Adrenal gland (tissue), 12 donors: ENCODE measurements around the gene SEMA4A. TPM values are rescaled to one million over a fixed set of nuclear protein-coding genes. Genes with fewer than 3 reads are reported as not detected.

ENCODE experiments used
- DNase-seq, 7 donors: peaks; one replicate each; pipeline ENCODE4 v3.0.0-alpha.2; 2019 to 2020
- H3K27ac ChIP-seq, 5 donors: fragments of 200-600 bp; sonication (generic) in 4 of 5; 1 replicate in 3 of 5; 2 replicates in 2 of 5; pipeline versions ENCODE4 v1.5.1 to v1.8.0; 2016 to 2020; ENCODE audit warnings: mild to moderate bottlenecking in 1 of 5
- H3K27me3 ChIP-seq: fragments of 200-600 bp; 2 replicates; pipeline ENCODE4 v1.8.0; 2021
- H3K36me3 ChIP-seq, 2 donors: fragments of 200-600 bp; replicated peaks in 1 of 2; 1 replicate in 1 of 2; 2 replicates in 1 of 2; pipeline versions ENCODE4 v1.5.1 to v1.8.0; 2018 to 2022
- H3K4me1 ChIP-seq, 2 donors: fragments of 200-600 bp; replicated peaks in 1 of 2; 1 replicate in 1 of 2; 2 replicates in 1 of 2; pipeline versions ENCODE4 v1.5.1 to v1.8.0; 2018 to 2021
- H3K4me3 ChIP-seq, 4 donors: fragments of 200-600 bp; sonication (generic) in 3 of 4; one replicate each; pipeline ENCODE4 v1.5.1; 2016 to 2018
- H3K9me3 ChIP-seq, 3 donors: fragments of 200-600 bp; sonication (generic) in 1 of 3; replicated peaks in 1 of 3; 1 replicate in 2 of 3; 2 replicates in 1 of 3; pipeline versions ENCODE4 v1.5.1 to v1.8.0; 2016 to 2021
- CTCF ChIP-seq, 6 experiments: fragments of 450-650 bp in 4 of 6; fragments of 200-600 bp in 2 of 6; sonication (generic) in 1 of 6; IDR thresholded peaks; 1 replicate in 5 of 6; 2 replicates in 1 of 6; pipeline versions ENCODE4 v1.5.1 to v1.8.0; 2016 to 2021; ENCODE audit warnings: antibody characterized with exemption in 6 of 6, mild to moderate bottlenecking in 2 of 6, moderate library complexity in 1 of 6
- POLR2A ChIP-seq, 2 donors: fragments of 450-650 bp; IDR thresholded peaks; one replicate each; pipeline ENCODE4 v1.6.1; 2017; ENCODE audit warnings: antibody characterized with exemption in 2 of 2, mild to moderate bottlenecking in 2 of 2, moderate library complexity in 1 of 2
- WGBS, 4 donors: extraction: QIAGEN DNeasy Blood & Tissue Kit in 2 of 4; methylation state at CpG; one replicate each; pipeline versions ENCODE4 v1.1.5 to v1.1.7; 2013 to 2017; 5-methylcytosine and 5-hydroxymethylcytosine counted together
- intact Hi-C, 2 donors: fragments of 100-400 bp; cut with DNase I; formaldehyde crosslinking; loops; one replicate each; pipeline versions ENCODE4 v1.14.1 to v1.15.0; 2022 to 2023
- polyA plus RNA-seq, 3 donors: library from polyadenylated mRNA; stranded (reverse); fragments of 200-250 nt in 2 of 3; fragments of 350-450 nt in 1 of 3; fragmentation: Illumina TruSeq in 1 of 3; extraction: RNeasy Lipid Tissue Mini Kit (QIAGEN cat#74804) in 1 of 3; gene quantifications; one replicate each; pipeline ENCODE4 v1.2.3, GENCODE V29; 2013 to 2014
- total RNA-seq, 9 donors: library from RNA; depleted of rRNA in 4 of 9; stranded (reverse); fragments of >200 nt in 4 of 9; fragments of 120-200 nt in 1 of 9; fragmentation: NEBNext Ultra II Directional in 1 of 9; extraction: Animal tissue kit (Norgen Biotek cat#: 25700) in 1 of 9; gene quantifications; one replicate each; pipeline versions ENCODE4 v1.1.0 to v1.2.4, GENCODE V29; 2013 to 2023
- donor health status: healthy with polysubstance abuse.
- donor health status: Bipolar disorder and iron deficiency.
- donor health status: DM: yes; HTN: yes; CAD: no.
- donor health status: DM: no; HTN: no; CAD: no.
- donor health status: DM: no; HTN: no; CAD: no.
- donor health status: DM: yes; HTN: yes; CAD: no.

SEMA4A gene
- total and polyA plus RNA-seq, 12 donors = 0.30 to 4.8 (median 1.8) TPM

- Histone ChIP-seq H3K4me3 (no peak overlapping the region), H3K36me3 (peaks cover 0 to 2% of the 10 kb centered on the region in 2 donors), H3K4me1 (peaks cover 0 to 17% of the 10 kb centered on the region in 2 donors), H3K27me3 (no peaks in the 10 kb centered on the region), H3K27ac (no peak overlapping the region), H3K9me3 (no peaks in the 10 kb centered on the region)
- TF ChIP-seq POLR2A (IDR thresholded peaks at IDR 0.05) (no peak), CTCF (IDR thresholded peaks at IDR 0.05) (no peak)
- 80 to 88% (median 85%) methylated on average over 4 of the region's 4 CpGs for WGBS, 4 donors
- intact Hi-C loops = no loop called here
- DNase-seq = no peak
These were observed 38.0 kb downstream of the SEMA4A start for GRCh38 chr1:156191292-156191964.

GRCh38 chr1:156193208-156193487 is 39.8 kb downstream of the SEMA4A start:
- WGBS, 4 donors = 75 to 87% (median 80%) methylated on average over 7 of the region's 7 CpGs
- H3K27ac ChIP-seq = peak overlapping the region in 3 of 5 donors; percentile 56 to 83 (median 80)
- H3K9me3 ChIP-seq = no peaks in the 10 kb centered on the region
- intact Hi-C loops = no loop called here
- H3K36me3 ChIP-seq = peaks cover 0 to 7% of the 10 kb centered on the region in 2 donors
- peaks cover 0 to 17% of the 10 kb centered on the region in 2 donors for H3K4me1 ChIP-seq
- DNase-seq = no peak
- H3K27me3 ChIP-seq = no peaks in the 10 kb centered on the region
- no peak for TF ChIP-seq POLR2A (IDR thresholded peaks at IDR 0.05)
- peak overlapping the region in 2 of 4 donors; percentile 42 to 72 for H3K4me3 ChIP-seq

- WGBS, 4 donors = 2 to 17% (median 3%) methylated on average over 17 to 59 of the region's 59 CpGs
- Histone ChIP-seq H3K36me3 (peaks cover 0 to 7% of the 10 kb centered on the region in 2 donors), H3K4me1 (peaks cover 0 to 17% of the 10 kb centered on the region in 2 donors), H3K4me3 (peak within 1 kb of the TSS; percentile 10 to 83 (median 74)), H3K27me3 (no peaks in the 10 kb centered on the region), H3K27ac (peak within 1 kb of the TSS in 3 of 5 donors; percentile 56 to 83 (median 80)), H3K9me3 (no peaks in the 10 kb centered on the region)
- intact Hi-C loops = no loop called here
- peak; percentile 97 to 99 (median 98) for DNase-seq
- TF ChIP-seq CTCF (IDR thresholded peaks at IDR 0.05) = peak; percentile 28 to 68 (median 54)
- TF ChIP-seq POLR2A (IDR thresholded peaks at IDR 0.05) = peak; percentile 21 to 65
These were observed 40.3 kb downstream of the SEMA4A start, which contains the start of gene SLC25A44 for GRCh38 chr1:156193488-156194299. TSS of gene SLC25A44 (plus strand) at chr1:156194104. CDS start at chr1:156199848, 5,744 bp downstream.

GRCh38 chr1:156194300-156194652 is 40.9 kb downstream of the SEMA4A start:
- Histone ChIP-seq H3K4me3 (peak overlapping the region; percentile 10 to 83 (median 74)), H3K36me3 (peaks cover 0 to 7% of the 10 kb centered on the region in 2 donors), H3K9me3 (no peaks in the 10 kb centered on the region), H3K4me1 (peaks cover 0 to 17% of the 10 kb centered on the region in 2 donors), H3K27me3 (no peaks in the 10 kb centered on the region), H3K27ac (peak overlapping the region in 3 of 5 donors; percentile 48 to 79 (median 51))
- TF ChIP-seq POLR2A (IDR thresholded peaks at IDR 0.05) (no peak), CTCF (IDR thresholded peaks at IDR 0.05) (no peak)
- intact Hi-C loops = no loop called here
- WGBS, 4 donors = 12 to 16% (median 13%) methylated on average over 14 of the region's 14 CpGs
- DNase-seq = no peak
